Retinal pigment epithelial cell (primary cell): ENCODE measurements around the gene VAPB.

ENCODE experiments used
- DNase-seq: peaks from one replicate; pipeline ENCODE4 v3.0.0-alpha.2; 2010; ENCODE audit warnings: low read depth
- H3K4me3 ChIP-seq: 2 replicates; pipeline ENCODE4 v1.5.1; 2011; ENCODE audit warnings: mild to moderate bottlenecking, low read length, control low read depth, moderate library complexity
- CTCF ChIP-seq: conservative IDR thresholded peaks from 2 replicates; pipeline ENCODE4 v1.5.1; 2011; ENCODE audit warnings: low read depth, low read length, control low read depth, inconsistent platforms

Gene VAPB

GRCh38 chr20:58446960-58447265 lies 57.9 kb downstream of the VAPB start:
- DNase-seq, result no peak
- no peak for TF ChIP-seq CTCF
- no peak overlapping the region for H3K4me3 ChIP-seq

GRCh38 chr20:58447511-58448391 lies 58.7 kb downstream of the VAPB start:
- DNase-seq, result no peak
- no peak overlapping the region for H3K4me3 ChIP-seq
- TF ChIP-seq CTCF, result peak; percentile 88

- no peak overlapping the region for H3K4me3 ChIP-seq
- TF ChIP-seq CTCF, result no peak
- DNase-seq, result no peak
Observed at GRCh38 chr20:58448958-58449357, 59.9 kb downstream of the VAPB start.

GRCh38 chr20:58449681-58450221 lies 60.7 kb downstream of the VAPB start:
- no peak for DNase-seq
- H3K4me3 ChIP-seq, result no peak overlapping the region
- no peak for TF ChIP-seq CTCF

GRCh38 chr20:58450254-58450653 lies 61.2 kb downstream of the VAPB start:
- no peak overlapping the region for H3K4me3 ChIP-seq
- no peak for TF ChIP-seq CTCF
- DNase-seq, result no peak

- no peak for DNase-seq
- no peak overlapping the region for H3K4me3 ChIP-seq
- TF ChIP-seq CTCF, result no peak
Observed at GRCh38 chr20:58452667-58453255, 63.7 kb downstream of the VAPB start.

- TF ChIP-seq CTCF, result no peak
Observed at GRCh38 chr20:58453391-58453790, 64.4 kb downstream of the VAPB start.

More at GRCh38 chr20:58453391-58453790, 64.4 kb downstream of the VAPB start:
- H3K4me3 ChIP-seq, result no peak overlapping the region
- DNase-seq, result no peak
